ENCODE data around the gene CLPSL1. TPM values are rescaled to one million over a fixed set of nuclear protein-coding genes. Genes with fewer than 3 reads are reported as not detected.

CLPSL1 gene
- total RNA-seq, 1 donor from 2014 or later: not detected

GRCh38 chr6:35754452-35755277, 26.2 kb upstream of the CLPSL1 start:
- no peak for DNase-seq (ENCODE audit: missing footprints)
- peak; percentile 54 for ATAC-seq
- intact Hi-C loops (cut with DNase I): no loop called here

- ATAC-seq (no peak), DNase-seq (ENCODE audit: missing footprints) (no peak)
- intact Hi-C loops (cut with DNase I): no loop called here
These were observed 25.4 kb upstream of the CLPSL1 start for GRCh38 chr6:35755278-35755924.

- DNase-seq (ENCODE audit: missing footprints) (no peak), ATAC-seq (no peak)
- intact Hi-C loops (cut with DNase I): no loop called here
These were observed 23.2 kb upstream of the CLPSL1 start for GRCh38 chr6:35757456-35758123.

- intact Hi-C loops (cut with DNase I): no loop called here
- ATAC-seq: no peak
- no peak for DNase-seq (ENCODE audit: missing footprints)
These were observed 21.4 kb upstream of the CLPSL1 start for GRCh38 chr6:35759426-35759825.

GRCh38 chr6:35765739-35766138, 15.1 kb upstream of the CLPSL1 start:
- ATAC-seq (no peak), DNase-seq (ENCODE audit: missing footprints) (no peak)
- intact Hi-C loops (cut with DNase I): no loop called here

- DNase-seq (ENCODE audit: missing footprints) (no peak), ATAC-seq (no peak)
- intact Hi-C loops (cut with DNase I): no loop called here
These were observed 11.6 kb upstream of the CLPSL1 start for GRCh38 chr6:35769211-35769610.

GRCh38 chr6:35771343-35771627, 9.5 kb upstream of the CLPSL1 start:
- DNase-seq (ENCODE audit: missing footprints) (no peak), ATAC-seq (no peak)
- intact Hi-C loops (cut with DNase I): no loop called here

GRCh38 chr6:35774116-35774794, 6.6 kb upstream of the CLPSL1 start:
- ATAC-seq (no peak), DNase-seq (ENCODE audit: missing footprints) (no peak)
- intact Hi-C loops (cut with DNase I): no loop called here

- intact Hi-C loops (cut with DNase I): no loop called here
- DNase-seq (ENCODE audit: missing footprints) (no peak), ATAC-seq (no peak)
These were observed 5.8 kb upstream of the CLPSL1 start for GRCh38 chr6:35775031-35775430.

GRCh38 chr6:35776364-35777215, 4.2 kb upstream of the CLPSL1 start, which contains the start of gene CLPSL2:
Gene CLPSL2 (plus strand): TSS chr6:35776598. CDS start chr6:35776619, 21 bp downstream.
- DNase-seq (ENCODE audit: missing footprints): no peak

GRCh38 chr6:35777356-35778102, 3.3 kb upstream of the CLPSL1 start:
- no peak for DNase-seq (ENCODE audit: missing footprints)
- intact Hi-C loops (cut with DNase I): no loop called here
- ATAC-seq: no peak

More at GRCh38 chr6:35776364-35777215, 4.2 kb upstream of the CLPSL1 start, which contains the start of gene CLPSL2:
- no peak for ATAC-seq
- intact Hi-C loops (cut with DNase I): no loop called here

GRCh38 chr6:35778437-35778836, 2.4 kb upstream of the CLPSL1 start:
- DNase-seq (ENCODE audit: missing footprints) (no peak), ATAC-seq (peak; percentile 52)

GRCh38 chr6:35781290-35781689, 471 bp downstream of the CLPSL1 start:
- ATAC-seq (no peak), DNase-seq (ENCODE audit: missing footprints) (no peak)
- intact Hi-C loops (cut with DNase I): no loop called here

More at GRCh38 chr6:35778437-35778836, 2.4 kb upstream of the CLPSL1 start:
- intact Hi-C loops (cut with DNase I): no loop called here

GRCh38 chr6:35782424-35782823, 1.6 kb downstream of the CLPSL1 start:
- ATAC-seq: no peak

GRCh38 chr6:35784200-35784599, 3.4 kb downstream of the CLPSL1 start:
- no peak for DNase-seq (ENCODE audit: missing footprints)
- intact Hi-C loops (cut with DNase I): no loop called here
- no peak for ATAC-seq

More at GRCh38 chr6:35782424-35782823, 1.6 kb downstream of the CLPSL1 start:
- DNase-seq (ENCODE audit: missing footprints): no peak
- intact Hi-C loops (cut with DNase I): no loop called here

GRCh38 chr6:35786272-35786671, 5.5 kb downstream of the CLPSL1 start:
- intact Hi-C loops (cut with DNase I): no loop called here
- DNase-seq (ENCODE audit: missing footprints): no peak

GRCh38 chr6:35786810-35787209, 6.0 kb downstream of the CLPSL1 start:
- DNase-seq (ENCODE audit: missing footprints) (no peak), ATAC-seq (no peak)
- intact Hi-C loops (cut with DNase I): no loop called here

More at GRCh38 chr6:35786272-35786671, 5.5 kb downstream of the CLPSL1 start:
- ATAC-seq: no peak

All from Right ventricle myocardium inferior (tissue), 1 donor.